Activated CD4-positive, alpha-beta memory T cell treated with anti-CD3 and anti-CD28 coated beads for 36 hours (primary cell): ENCODE results near the gene POLD2. TPM values are rescaled to one million over a fixed set of nuclear protein-coding genes. Genes with fewer than 3 reads are reported as not detected.

ENCODE experiments used
- CTCF ChIA-PET: fragments of 350-600 bp; sonication (Branson Sonifier 250); formaldehyde crosslinking; loops from one replicate; lab custom pipeline; 2021; ENCODE audit warnings: antibody characterized with exemption, inconsistent platforms; lab: Charles Lee
- POLR2A ChIA-PET: fragments of 350-600 bp; sonication (Branson Sonifier 250); formaldehyde crosslinking; loops from one replicate; lab custom pipeline; 2021; ENCODE audit warnings: antibody characterized with exemption; lab: Charles Lee
- DNase-seq: peaks from one replicate; pipeline ENCODE4 v3.0.0-alpha.2; 2020
- H3K27ac Mint-ChIP-seq: one replicate; pipeline ENCODE4 v1.8.0; 2021; ENCODE audit warnings: mixed read lengths
- H3K27me3 Mint-ChIP-seq: one replicate; pipeline ENCODE4 v1.8.0; 2021; ENCODE audit warnings: mixed read lengths
- H3K36me3 Mint-ChIP-seq: one replicate; pipeline ENCODE4 v1.8.0; 2021; ENCODE audit warnings: mixed read lengths
- H3K4me1 Mint-ChIP-seq: one replicate; pipeline ENCODE4 v1.8.0; 2021; ENCODE audit warnings: low read depth, mixed read lengths
- H3K4me3 Mint-ChIP-seq: one replicate; pipeline ENCODE4 v1.8.0; 2021; ENCODE audit warnings: mild to moderate bottlenecking, mixed read lengths
- H3K9me3 Mint-ChIP-seq: one replicate; pipeline ENCODE4 v1.8.0; 2021; ENCODE audit warnings: mixed read lengths
- intact Hi-C: fragments of 100-400 bp; cut with micrococcal nuclease; formaldehyde crosslinking; loops from one replicate; pipeline ENCODE4 v1.15.1; 2023
- total RNA-seq, 2 experiments: library from RNA; stranded (reverse); gene quantifications; one replicate each; pipeline ENCODE4 v1.2.3, GENCODE V29; 2021

The POLD2 gene
- total RNA-seq, 2 experiments from 2014 or later: 189 to 212 TPM

DNA sequence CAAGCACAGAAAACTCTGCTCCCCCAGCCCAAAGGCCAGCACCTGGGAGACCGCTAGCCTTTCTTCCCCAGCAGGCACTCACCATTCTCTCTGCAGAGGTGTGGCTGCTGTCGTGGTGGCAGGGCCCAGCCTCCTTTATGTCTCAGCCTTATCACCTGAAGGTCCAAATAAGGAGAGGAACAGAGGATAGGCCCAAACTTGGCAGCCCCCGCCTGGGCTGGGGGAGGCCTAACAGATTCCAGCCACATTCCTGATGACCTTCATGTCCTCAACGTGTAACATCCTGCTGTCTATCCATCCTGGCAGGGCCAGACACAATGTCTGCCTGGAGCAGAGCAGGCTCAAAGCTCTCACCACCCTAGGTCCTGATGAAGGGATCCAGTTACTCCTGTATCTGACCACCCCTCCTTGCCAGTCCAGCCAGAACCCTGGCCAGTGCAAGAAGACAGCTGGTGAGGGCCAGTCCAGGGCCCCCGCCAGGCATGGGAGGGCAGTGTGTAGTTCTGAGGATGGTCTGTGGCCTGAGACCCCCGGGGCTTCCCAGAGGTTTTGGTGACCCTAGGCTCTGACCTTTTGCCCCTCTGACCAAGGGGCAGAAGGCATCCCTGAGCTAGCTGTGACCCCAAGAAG is 18.0 kb upstream of the POLD2 start, which contains the start of gene MYL7:
MYL7 (minus strand) TSS at position 112 of the 630 bp plus-strand sequence; CDS start at position 85, 27 bp downstream.
- CTCF ChIA-PET: no interaction called here
- POLR2A ChIA-PET: no interaction called here
- H3K36me3 Mint-ChIP-seq: no peaks in the 10 kb centered on the region
- intact Hi-C loops: no loop called here
- peaks cover 4% of the 10 kb centered on the region for H3K27me3 Mint-ChIP-seq
- DNase-seq: no peak
- H3K4me3 Mint-ChIP-seq: no peak within 1 kb of the TSS
- H3K4me1 Mint-ChIP-seq: peaks cover 6% of the 10 kb centered on the region
- H3K27ac Mint-ChIP-seq: no peak within 1 kb of the TSS
- H3K9me3 Mint-ChIP-seq: no peaks in the 10 kb centered on the region

DNA sequence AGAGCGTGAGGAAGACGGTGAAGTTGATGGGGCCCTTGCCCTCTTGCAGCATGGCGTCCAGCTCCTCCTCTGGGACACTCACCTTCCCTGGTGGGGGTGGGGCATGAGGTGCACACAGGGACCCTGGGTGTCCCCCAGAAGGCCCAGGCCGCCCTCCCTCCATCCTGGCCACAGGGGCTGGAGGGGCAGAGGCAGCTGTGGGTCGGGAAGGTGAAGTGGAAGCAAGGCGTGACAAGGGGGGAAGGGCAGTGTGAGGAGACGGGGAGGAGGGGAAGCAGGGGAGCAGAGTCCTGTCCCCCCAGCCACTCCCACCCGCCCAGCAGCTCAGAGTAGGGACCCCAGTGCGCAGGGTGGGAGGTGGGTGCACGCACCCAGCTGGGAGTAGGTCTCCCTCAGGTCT is 17.0 kb upstream of the POLD2 start:
- no peak overlapping the region for H3K4me3 Mint-ChIP-seq
- no peaks in the 10 kb centered on the region for H3K9me3 Mint-ChIP-seq
- peaks cover 4% of the 10 kb centered on the region for H3K4me1 Mint-ChIP-seq
- ChIA-PET CTCF (no interaction called here), POLR2A (interaction anchor here (0.6 kb wide), 1 partner anchor 338 kb away, joined by 5 read pairs; no protein-coding TSS in a partner anchor)
- no peak overlapping the region for H3K27ac Mint-ChIP-seq
- DNase-seq: no peak
- peaks cover 4% of the 10 kb centered on the region for H3K27me3 Mint-ChIP-seq
- intact Hi-C loops: no loop called here
- no peaks in the 10 kb centered on the region for H3K36me3 Mint-ChIP-seq

GRCh38 chr7:44139311-44140010 is 16.1 kb upstream of the POLD2 start:
- ChIA-PET POLR2A (no interaction called here), CTCF (no interaction called here)
- intact Hi-C loops: no loop called here
- no peaks in the 10 kb centered on the region for H3K27me3 Mint-ChIP-seq
- H3K4me1 Mint-ChIP-seq: no peaks in the 10 kb centered on the region
- no peak overlapping the region for H3K27ac Mint-ChIP-seq
- no peak for DNase-seq
- no peak overlapping the region for H3K4me3 Mint-ChIP-seq
- no peaks in the 10 kb centered on the region for H3K9me3 Mint-ChIP-seq
- no peaks in the 10 kb centered on the region for H3K36me3 Mint-ChIP-seq

- no peak overlapping the region for H3K27ac Mint-ChIP-seq
- POLR2A ChIA-PET: no interaction called here
- CTCF ChIA-PET: no interaction called here
- no peaks in the 10 kb centered on the region for H3K36me3 Mint-ChIP-seq
- H3K9me3 Mint-ChIP-seq: no peaks in the 10 kb centered on the region
- intact Hi-C loops: no loop called here
- no peak for DNase-seq
- no peaks in the 10 kb centered on the region for H3K27me3 Mint-ChIP-seq
- H3K4me3 Mint-ChIP-seq: no peak overlapping the region
- no peaks in the 10 kb centered on the region for H3K4me1 Mint-ChIP-seq
Measured at GRCh38 chr7:44138698-44139097, 15.3 kb upstream of the POLD2 start.

DNA sequence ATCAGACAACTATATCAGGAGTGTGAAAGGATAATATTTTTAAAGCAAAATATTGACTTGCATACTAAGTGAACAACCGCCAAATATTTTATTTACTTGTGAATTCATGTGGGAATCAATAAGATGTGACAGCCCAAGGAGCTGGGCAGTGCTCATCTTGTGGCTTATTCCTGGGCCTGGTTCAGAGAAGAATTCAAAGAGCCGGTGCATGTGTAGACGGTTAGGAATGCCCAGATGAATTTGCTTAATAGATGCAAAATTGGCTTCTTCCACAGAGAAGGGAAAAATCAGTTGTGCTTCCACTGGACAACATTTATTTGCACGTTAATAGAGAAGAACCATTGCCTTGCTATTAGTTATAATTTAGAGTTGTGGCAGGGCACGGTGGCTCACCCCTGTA is 13.4 kb upstream of the POLD2 start:
- DNase-seq: no peak
- ChIA-PET CTCF (no interaction called here), POLR2A (no interaction called here)
- Mint-ChIP-seq H3K9me3 (no peaks in the 10 kb centered on the region), H3K27me3 (no peaks in the 10 kb centered on the region), H3K36me3 (no peaks in the 10 kb centered on the region), H3K4me1 (no peaks in the 10 kb centered on the region), H3K4me3 (no peak overlapping the region), H3K27ac (no peak overlapping the region)
- intact Hi-C loops: no loop called here

GRCh38 chr7:44134943-44135628 is 11.7 kb upstream of the POLD2 start:
- no peak overlapping the region for H3K27ac Mint-ChIP-seq
- ChIA-PET CTCF (no interaction called here), POLR2A (no interaction called here)
- no peaks in the 10 kb centered on the region for H3K36me3 Mint-ChIP-seq
- no peaks in the 10 kb centered on the region for H3K27me3 Mint-ChIP-seq
- DNase-seq: no peak
- H3K9me3 Mint-ChIP-seq: no peaks in the 10 kb centered on the region
- no peaks in the 10 kb centered on the region for H3K4me1 Mint-ChIP-seq
- H3K4me3 Mint-ChIP-seq: no peak overlapping the region
- intact Hi-C loops: no loop called here

- ChIA-PET CTCF (no interaction called here), POLR2A (no interaction called here)
- Mint-ChIP-seq H3K4me1 (no peaks in the 10 kb centered on the region), H3K27ac (no peak overlapping the region), H3K27me3 (no peaks in the 10 kb centered on the region), H3K4me3 (no peak overlapping the region), H3K36me3 (no peaks in the 10 kb centered on the region), H3K9me3 (no peaks in the 10 kb centered on the region)
- intact Hi-C loops: no loop called here
- DNase-seq: no peak
Measured at GRCh38 chr7:44133295-44133694, 9.9 kb upstream of the POLD2 start.

- POLR2A ChIA-PET: no interaction called here
Measured at GRCh38 chr7:44132039-44132438, 8.7 kb upstream of the POLD2 start.

DNA sequence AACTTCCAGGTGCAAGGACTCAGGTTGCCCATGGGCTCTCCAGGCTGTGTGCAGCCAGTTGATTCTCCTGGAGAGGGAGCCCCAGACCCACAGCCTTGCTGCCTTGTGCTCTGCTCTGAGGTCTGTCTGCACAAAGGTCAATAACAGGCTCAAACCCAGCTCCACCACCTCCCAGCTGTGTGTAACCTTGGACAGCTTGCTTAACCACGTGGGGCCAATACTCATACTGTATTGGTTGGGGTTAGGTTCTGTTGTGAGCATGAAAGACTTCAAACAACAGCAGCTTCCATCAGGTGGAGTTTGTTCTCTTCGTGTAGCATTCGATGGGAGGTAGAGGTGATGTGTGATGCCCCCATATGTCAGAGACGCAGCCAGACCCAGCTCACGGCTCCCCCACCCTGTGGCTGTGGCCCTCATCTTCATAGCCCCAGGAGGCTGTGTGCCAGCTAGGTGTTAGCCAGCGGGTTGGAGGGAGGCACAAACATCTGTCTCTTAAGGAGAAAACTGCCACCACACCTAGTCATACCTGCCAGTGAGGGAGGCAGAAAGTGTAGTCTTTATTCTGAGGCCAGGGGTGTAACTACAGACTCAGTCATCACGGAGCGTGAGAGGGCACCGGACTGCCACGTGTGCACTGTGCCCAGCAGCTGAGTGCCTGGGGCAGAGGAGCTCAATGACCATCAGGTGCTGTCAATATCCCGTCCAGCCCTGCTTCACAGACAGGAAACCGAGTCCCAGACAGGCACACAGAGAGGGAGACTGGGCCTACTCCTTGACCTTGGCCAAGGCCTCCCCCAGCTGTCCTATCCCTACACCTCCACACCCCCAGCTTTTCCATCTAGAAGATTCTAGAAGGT is 8.1 kb upstream of the POLD2 start:
- ChIA-PET POLR2A (no interaction called here), CTCF (interaction anchor here (1.2 to 1.3 kb wide), 2 partner anchors 70 to 109 kb away, joined by 3 to 4 read pairs; partner anchors contain the start of gene YKT6)
- no peak overlapping the region for H3K27ac Mint-ChIP-seq
- H3K4me1 Mint-ChIP-seq: no peaks in the 10 kb centered on the region
- H3K27me3 Mint-ChIP-seq: no peaks in the 10 kb centered on the region
- no peaks in the 10 kb centered on the region for H3K36me3 Mint-ChIP-seq
- intact Hi-C loops: no loop called here
- no peaks in the 10 kb centered on the region for H3K9me3 Mint-ChIP-seq
- no peak for DNase-seq
- H3K4me3 Mint-ChIP-seq: no peak overlapping the region

More at GRCh38 chr7:44132039-44132438, 8.7 kb upstream of the POLD2 start:
- Mint-ChIP-seq H3K4me3 (no peak overlapping the region), H3K27me3 (no peaks in the 10 kb centered on the region), H3K36me3 (no peaks in the 10 kb centered on the region), H3K4me1 (no peaks in the 10 kb centered on the region), H3K27ac (no peak overlapping the region), H3K9me3 (no peaks in the 10 kb centered on the region)
- DNase-seq: no peak
- intact Hi-C loops: no loop called here
- CTCF ChIA-PET: interaction anchor here (1.3 kb wide), 1 partner anchor 69 kb away, joined by 4 read pairs; the partner anchor contains the start of gene YKT6

GRCh38 chr7:44128721-44129582 is 5.6 kb upstream of the POLD2 start:
- Mint-ChIP-seq H3K36me3 (no peaks in the 10 kb centered on the region), H3K4me3 (no peak overlapping the region), H3K27me3 (no peaks in the 10 kb centered on the region), H3K9me3 (no peaks in the 10 kb centered on the region), H3K4me1 (no peaks in the 10 kb centered on the region), H3K27ac (no peak overlapping the region)
- ChIA-PET POLR2A (no interaction called here), CTCF (no interaction called here)
- no peak for DNase-seq
- intact Hi-C loops: no loop called here

- H3K36me3 Mint-ChIP-seq: peaks cover 3% of the 10 kb centered on the region
- no peak for DNase-seq
- intact Hi-C loops: no loop called here
- H3K27me3 Mint-ChIP-seq: no peaks in the 10 kb centered on the region
- H3K27ac Mint-ChIP-seq: no peak overlapping the region
- CTCF ChIA-PET: no interaction called here
- H3K9me3 Mint-ChIP-seq: no peaks in the 10 kb centered on the region
- peaks cover 6% of the 10 kb centered on the region for H3K4me1 Mint-ChIP-seq
- POLR2A ChIA-PET: no interaction called here
- no peak overlapping the region for H3K4me3 Mint-ChIP-seq
Measured at GRCh38 chr7:44127161-44127560, 3.8 kb upstream of the POLD2 start.
